ENCODE measurements around the gene ROR1.

The ROR1 gene

GRCh38 chr1:63877021-63877767 is 103.4 kb downstream of the ROR1 start:
- no peak for TF ChIP-seq FOXP2 (optimal IDR thresholded peaks at IDR 0.05; ENCODE audit: borderline replicate concordance, extremely low read depth, extremely low read length, insufficient read depth)
- no peak for TF ChIP-seq SIN3A (IDR thresholded peaks at IDR 0.05; ENCODE audit: borderline replicate concordance, insufficient read depth, low read length)
- TF ChIP-seq POLR2AphosphoS5 (IDR thresholded peaks at IDR 0.05; ENCODE audit: low read depth, low read length): no peak
- TF ChIP-seq, protein P1, sequence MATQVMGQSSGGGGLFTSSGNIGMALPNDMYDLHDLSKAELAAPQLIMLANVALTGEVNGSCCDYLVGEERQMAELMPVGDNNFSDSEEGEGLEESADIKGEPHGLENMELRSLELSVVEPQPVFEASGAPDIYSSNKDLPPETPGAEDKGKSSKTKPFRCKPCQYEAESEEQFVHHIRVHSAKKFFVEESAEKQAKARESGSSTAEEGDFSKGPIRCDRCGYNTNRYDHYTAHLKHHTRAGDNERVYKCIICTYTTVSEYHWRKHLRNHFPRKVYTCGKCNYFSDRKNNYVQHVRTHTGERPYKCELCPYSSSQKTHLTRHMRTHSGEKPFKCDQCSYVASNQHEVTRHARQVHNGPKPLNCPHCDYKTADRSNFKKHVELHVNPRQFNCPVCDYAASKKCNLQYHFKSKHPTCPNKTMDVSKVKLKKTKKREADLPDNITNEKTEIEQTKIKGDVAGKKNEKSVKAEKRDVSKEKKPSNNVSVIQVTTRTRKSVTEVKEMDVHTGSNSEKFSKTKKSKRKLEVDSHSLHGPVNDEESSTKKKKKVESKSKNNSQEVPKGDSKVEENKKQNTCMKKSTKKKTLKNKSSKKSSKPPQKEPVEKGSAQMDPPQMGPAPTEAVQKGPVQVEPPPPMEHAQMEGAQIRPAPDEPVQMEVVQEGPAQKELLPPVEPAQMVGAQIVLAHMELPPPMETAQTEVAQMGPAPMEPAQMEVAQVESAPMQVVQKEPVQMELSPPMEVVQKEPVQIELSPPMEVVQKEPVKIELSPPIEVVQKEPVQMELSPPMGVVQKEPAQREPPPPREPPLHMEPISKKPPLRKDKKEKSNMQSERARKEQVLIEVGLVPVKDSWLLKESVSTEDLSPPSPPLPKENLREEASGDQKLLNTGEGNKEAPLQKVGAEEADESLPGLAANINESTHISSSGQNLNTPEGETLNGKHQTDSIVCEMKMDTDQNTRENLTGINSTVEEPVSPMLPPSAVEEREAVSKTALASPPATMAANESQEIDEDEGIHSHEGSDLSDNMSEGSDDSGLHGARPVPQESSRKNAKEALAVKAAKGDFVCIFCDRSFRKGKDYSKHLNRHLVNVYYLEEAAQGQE (IDR thresholded peaks at IDR 0.05; ENCODE audit: insufficient read depth in 1 of 2, low read depth in 2 of 2, low read length in 2 of 2): no peak
- TF ChIP-seq TAF1 (IDR thresholded peaks at IDR 0.05; ENCODE audit: borderline replicate concordance, insufficient read depth, low read length): no peak

- TF ChIP-seq TAF1 (IDR thresholded peaks at IDR 0.05; ENCODE audit: borderline replicate concordance, insufficient read depth, low read length) (no peak), POLR2AphosphoS5 (IDR thresholded peaks at IDR 0.05; ENCODE audit: low read depth, low read length) (no peak), FOXP2 (optimal IDR thresholded peaks at IDR 0.05; ENCODE audit: borderline replicate concordance, extremely low read depth, extremely low read length, insufficient read depth) (no peak), SIN3A (IDR thresholded peaks at IDR 0.05; ENCODE audit: borderline replicate concordance, insufficient read depth, low read length) (no peak)
- TF ChIP-seq, protein P1 (IDR thresholded peaks at IDR 0.05; ENCODE audit: insufficient read depth in 1 of 2, low read depth in 2 of 2, low read length in 2 of 2): no peak
These were observed 104.0 kb downstream of the ROR1 start for GRCh38 chr1:63877816-63878215.

GRCh38 chr1:63878932-63879331 is 105.1 kb downstream of the ROR1 start:
- no peak for TF ChIP-seq SIN3A (IDR thresholded peaks at IDR 0.05; ENCODE audit: borderline replicate concordance, insufficient read depth, low read length)
- TF ChIP-seq, protein P1 (IDR thresholded peaks at IDR 0.05; ENCODE audit: insufficient read depth in 1 of 2, low read depth in 2 of 2, low read length in 2 of 2): no peak
- TF ChIP-seq FOXP2 (optimal IDR thresholded peaks at IDR 0.05; ENCODE audit: borderline replicate concordance, extremely low read depth, extremely low read length, insufficient read depth): no peak
- TF ChIP-seq POLR2AphosphoS5 (IDR thresholded peaks at IDR 0.05; ENCODE audit: low read depth, low read length): no peak

DNA sequence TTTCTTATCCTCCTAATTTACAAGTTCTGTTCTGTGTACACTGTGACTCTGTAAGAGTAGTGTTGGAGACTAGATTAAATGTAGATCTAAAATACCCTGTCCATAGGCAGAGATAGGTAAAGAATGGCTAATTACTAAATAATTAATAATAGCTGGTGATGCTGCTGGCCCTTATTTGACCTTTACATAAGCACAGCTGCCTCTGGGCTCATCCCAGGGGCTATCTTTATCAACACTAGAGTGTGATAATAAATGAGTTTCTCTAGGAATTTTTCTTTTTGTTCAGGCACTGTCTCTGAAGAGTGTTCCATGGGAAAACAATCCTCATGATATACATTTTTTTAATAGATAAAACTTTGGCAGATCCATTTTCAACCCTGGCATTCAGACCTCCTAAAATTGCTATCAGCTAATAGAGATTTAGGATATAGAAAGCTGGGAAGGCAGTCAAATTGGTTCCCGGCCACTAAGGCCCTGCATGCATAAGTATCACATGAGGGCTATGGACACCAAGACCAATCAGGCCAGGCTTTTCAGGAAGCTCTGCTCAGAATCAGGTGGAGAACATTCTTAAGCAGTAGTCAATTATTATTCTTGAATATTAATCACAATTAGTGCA is 107.2 kb downstream of the ROR1 start:
- TF ChIP-seq POLR2AphosphoS5 (IDR thresholded peaks at IDR 0.05; ENCODE audit: low read depth, low read length): no peak
- TF ChIP-seq, protein P1 (IDR thresholded peaks at IDR 0.05; ENCODE audit: insufficient read depth in 1 of 2, low read depth in 2 of 2, low read length in 2 of 2): no peak
- no peak for TF ChIP-seq TAF1 (IDR thresholded peaks at IDR 0.05; ENCODE audit: borderline replicate concordance, insufficient read depth, low read length)
- TF ChIP-seq FOXP2 (optimal IDR thresholded peaks at IDR 0.05; ENCODE audit: borderline replicate concordance, extremely low read depth, extremely low read length, insufficient read depth): no peak
- no peak for TF ChIP-seq SIN3A (IDR thresholded peaks at IDR 0.05; ENCODE audit: borderline replicate concordance, insufficient read depth, low read length)
